Measurements from ENCODE around the gene SGCE. TPM values are rescaled to one million over a fixed set of nuclear protein-coding genes. Genes with fewer than 3 reads are reported as not detected.

SGCE gene
- total RNA-seq, 1 donor from 2014 or later: 39.8 TPM

DNA sequence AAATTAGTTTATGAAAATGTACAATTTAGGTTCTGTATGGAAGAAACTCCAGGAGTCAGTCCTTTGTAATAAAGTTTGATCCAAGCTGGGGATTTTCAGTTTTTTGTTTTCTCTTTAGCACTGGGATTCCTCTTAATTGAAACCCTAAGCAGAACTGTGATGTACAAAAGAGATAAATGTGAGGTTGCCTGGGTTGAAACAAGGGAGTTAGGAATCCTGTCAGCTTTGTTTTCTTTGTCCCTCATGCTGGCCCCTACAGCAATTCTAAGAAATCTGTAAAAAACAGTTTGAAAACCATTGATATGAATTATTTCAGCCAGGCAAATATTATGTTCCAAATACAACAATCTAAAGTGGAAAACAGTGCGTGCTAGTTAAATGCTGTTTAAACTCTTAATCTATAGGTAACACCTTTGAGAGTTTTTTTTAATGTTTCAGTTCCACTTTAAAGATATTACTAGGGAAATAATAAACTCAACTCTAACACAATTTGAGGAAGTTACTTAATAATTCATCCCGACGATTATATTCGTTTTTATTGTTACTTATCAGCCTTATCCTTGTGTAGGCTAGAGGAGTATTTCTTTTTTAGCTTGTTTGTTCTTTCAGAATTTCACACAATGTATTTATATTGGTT lies 65.3 kb downstream of the SGCE start:
- H3K9me3 Mint-ChIP-seq: no peaks in the 10 kb centered on the region

DNA sequence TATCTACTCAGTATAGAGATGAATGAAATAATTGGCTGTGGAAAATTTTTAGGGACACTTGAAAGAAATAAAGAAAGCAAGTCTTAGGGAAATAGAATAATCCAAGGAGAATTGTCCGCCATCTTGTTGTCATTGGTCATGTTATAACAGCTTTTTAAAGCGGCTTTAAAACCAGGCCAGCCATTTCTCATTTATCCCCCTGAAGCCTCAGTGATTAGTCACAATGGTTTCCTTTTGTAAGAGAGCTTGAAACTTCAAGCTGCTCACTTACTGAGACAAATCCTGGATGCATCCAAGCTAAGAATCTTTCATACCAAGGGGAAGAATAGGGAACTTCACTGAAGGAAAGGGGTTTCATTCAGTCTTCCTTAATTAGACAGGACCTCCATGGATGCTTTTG lies 67.9 kb downstream of the SGCE start:
- DNase-seq (ENCODE audit: extremely low spot score, unreplicated experiment): no peak
- TF ChIP-seq, protein P1, sequence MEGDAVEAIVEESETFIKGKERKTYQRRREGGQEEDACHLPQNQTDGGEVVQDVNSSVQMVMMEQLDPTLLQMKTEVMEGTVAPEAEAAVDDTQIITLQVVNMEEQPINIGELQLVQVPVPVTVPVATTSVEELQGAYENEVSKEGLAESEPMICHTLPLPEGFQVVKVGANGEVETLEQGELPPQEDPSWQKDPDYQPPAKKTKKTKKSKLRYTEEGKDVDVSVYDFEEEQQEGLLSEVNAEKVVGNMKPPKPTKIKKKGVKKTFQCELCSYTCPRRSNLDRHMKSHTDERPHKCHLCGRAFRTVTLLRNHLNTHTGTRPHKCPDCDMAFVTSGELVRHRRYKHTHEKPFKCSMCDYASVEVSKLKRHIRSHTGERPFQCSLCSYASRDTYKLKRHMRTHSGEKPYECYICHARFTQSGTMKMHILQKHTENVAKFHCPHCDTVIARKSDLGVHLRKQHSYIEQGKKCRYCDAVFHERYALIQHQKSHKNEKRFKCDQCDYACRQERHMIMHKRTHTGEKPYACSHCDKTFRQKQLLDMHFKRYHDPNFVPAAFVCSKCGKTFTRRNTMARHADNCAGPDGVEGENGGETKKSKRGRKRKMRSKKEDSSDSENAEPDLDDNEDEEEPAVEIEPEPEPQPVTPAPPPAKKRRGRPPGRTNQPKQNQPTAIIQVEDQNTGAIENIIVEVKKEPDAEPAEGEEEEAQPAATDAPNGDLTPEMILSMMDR (conservative IDR thresholded peaks at IDR 0.05): no peak
- peaks cover 31% of the 10 kb centered on the region for H3K36me3 Mint-ChIP-seq
- no peaks in the 10 kb centered on the region for H3K9me3 Mint-ChIP-seq
- H3K27me3 Mint-ChIP-seq: no peaks in the 10 kb centered on the region
- H3K27ac Mint-ChIP-seq: no peak overlapping the region
- H3K4me1 Mint-ChIP-seq (ENCODE audit: unreplicated experiment): peaks cover 11% of the 10 kb centered on the region
- H3K4me3 Mint-ChIP-seq: no peak overlapping the region

More for the DNA sequence above, 65.3 kb downstream of the SGCE start:
- peak overlapping the region; percentile 52 for H3K27ac Mint-ChIP-seq
- H3K27me3 Mint-ChIP-seq: no peaks in the 10 kb centered on the region
- TF ChIP-seq, protein P1 (conservative IDR thresholded peaks at IDR 0.05): no peak
- peaks cover 11% of the 10 kb centered on the region for H3K4me1 Mint-ChIP-seq (ENCODE audit: unreplicated experiment)
- DNase-seq (ENCODE audit: extremely low spot score, unreplicated experiment): no peak
- H3K4me3 Mint-ChIP-seq: no peak overlapping the region
- peaks cover 28% of the 10 kb centered on the region for H3K36me3 Mint-ChIP-seq

DNA sequence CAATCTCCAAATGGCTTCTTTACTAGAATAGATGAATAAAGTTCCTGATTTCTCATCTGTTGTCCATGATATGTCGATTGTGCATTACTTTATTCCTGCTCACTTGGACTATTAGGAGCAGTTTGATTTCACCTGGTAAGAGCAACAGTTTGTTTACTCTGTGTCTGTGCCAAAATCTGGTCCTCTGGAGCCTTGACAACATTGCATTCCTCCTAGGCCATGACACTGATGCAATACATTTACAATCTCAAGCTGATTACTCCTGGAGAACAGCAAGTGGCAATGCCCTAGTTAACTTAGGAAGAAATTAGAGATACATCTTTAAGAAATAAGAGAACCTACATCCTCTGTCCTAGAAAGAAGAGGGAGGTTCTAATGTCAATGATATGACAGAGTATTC lies 71.8 kb downstream of the SGCE start:
- peak overlapping the region; percentile 48 for H3K27ac Mint-ChIP-seq
- no peak for DNase-seq (ENCODE audit: extremely low spot score, unreplicated experiment)
- no peak overlapping the region for H3K4me3 Mint-ChIP-seq
- TF ChIP-seq, protein P1 (conservative IDR thresholded peaks at IDR 0.05): no peak
- H3K9me3 Mint-ChIP-seq: peaks cover 8% of the 10 kb centered on the region
- peaks cover 27% of the 10 kb centered on the region for H3K36me3 Mint-ChIP-seq
- H3K27me3 Mint-ChIP-seq: no peaks in the 10 kb centered on the region
- H3K4me1 Mint-ChIP-seq (ENCODE audit: unreplicated experiment): no peaks in the 10 kb centered on the region

DNA sequence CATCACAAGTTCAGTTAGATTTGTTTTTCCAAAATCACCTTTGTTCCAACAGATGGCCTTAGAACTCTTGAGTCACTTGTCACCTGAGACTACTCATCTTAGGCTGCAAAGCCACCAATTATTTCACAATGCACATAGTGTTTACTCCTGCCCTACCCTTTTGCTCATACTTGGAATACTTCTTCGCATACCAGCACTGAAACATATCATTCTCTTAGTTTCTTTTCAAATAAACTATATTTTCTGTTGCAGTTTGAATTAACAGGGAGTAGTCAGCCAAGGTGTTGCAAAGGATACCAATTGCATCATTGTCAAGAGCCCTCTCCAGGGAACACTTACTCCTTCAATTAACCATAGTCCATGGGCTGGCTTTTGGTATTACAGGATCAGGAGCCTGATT lies 75.3 kb downstream of the SGCE start:
- TF ChIP-seq, protein P1 (conservative IDR thresholded peaks at IDR 0.05): no peak
- H3K36me3 Mint-ChIP-seq: peaks cover 19% of the 10 kb centered on the region
- no peak for DNase-seq (ENCODE audit: extremely low spot score, unreplicated experiment)
- H3K27ac Mint-ChIP-seq: peak overlapping the region; percentile 90
- no peaks in the 10 kb centered on the region for H3K27me3 Mint-ChIP-seq
- H3K4me3 Mint-ChIP-seq: peak overlapping the region; percentile 14
- no peaks in the 10 kb centered on the region for H3K4me1 Mint-ChIP-seq (ENCODE audit: unreplicated experiment)
- peaks cover 13% of the 10 kb centered on the region for H3K9me3 Mint-ChIP-seq

DNA sequence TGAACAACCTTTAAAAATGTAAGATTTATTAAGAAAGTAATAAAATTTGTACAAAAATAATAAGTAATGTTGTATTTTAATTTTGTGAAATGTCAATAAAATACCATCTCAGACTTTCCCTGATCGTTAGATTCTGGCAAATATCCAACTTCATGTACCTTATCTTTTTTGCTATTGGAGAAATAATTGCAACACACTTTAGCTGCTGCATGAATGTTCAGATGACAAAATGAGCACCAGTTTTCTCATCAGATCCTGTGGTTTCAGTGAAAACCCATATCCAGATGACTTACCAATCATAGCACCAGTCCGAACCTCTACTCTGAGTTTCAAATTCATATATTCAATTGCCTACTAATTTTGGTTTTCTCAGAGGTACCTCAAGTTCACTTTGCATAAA lies 76.5 kb downstream of the SGCE start:
- Mint-ChIP-seq H3K36me3 (peaks cover 26% of the 10 kb centered on the region), H3K27me3 (no peaks in the 10 kb centered on the region), H3K4me1 (ENCODE audit: unreplicated experiment) (no peaks in the 10 kb centered on the region), H3K27ac (no peak overlapping the region), H3K4me3 (no peak overlapping the region), H3K9me3 (peaks cover 19% of the 10 kb centered on the region)
- DNase-seq (ENCODE audit: extremely low spot score, unreplicated experiment): no peak
- TF ChIP-seq, protein P1 (conservative IDR thresholded peaks at IDR 0.05): no peak
